ENCODE measurements around the gene MOV10.

- no peak for TF ChIP-seq CTCF (IDR thresholded peaks at IDR 0.05)
- no peak for TF ChIP-seq ZFX (IDR thresholded peaks at IDR 0.05; ENCODE audit: borderline replicate concordance)
Measured at GRCh38 chr1:112636056-112636455, 38.4 kb upstream of the MOV10 start.

All from 22Rv1 (cell line).